OCI-LY3 (cell line): ENCODE measurements around the gene TMEM255B.

Experiments
- H2AFZ ChIP-seq: fragments of 200-600, 300-600 bp; shearing (Covaris generic); 2 replicates; pipeline ENCODE4 v1.6.0; 2014; ENCODE audit warnings: antibody characterized with exemption, low read depth, low read length
- H3K27ac ChIP-seq: fragments of 200-600, 300-600 bp; sonication (generic); 2 replicates; pipeline ENCODE4 v1.5.1; 2014; ENCODE audit warnings: mild to moderate bottlenecking, low read length, moderate library complexity, mixed read lengths
- H3K27me3 ChIP-seq: fragments of 200-600, 300-600 bp; sonication (generic); 2 replicates; pipeline ENCODE4 v1.6.1; 2014; ENCODE audit warnings: low read depth, low read length, mixed read lengths
- H3K36me3 ChIP-seq: fragments of 200-600, 300-600 bp; sonication (generic); replicated peaks from 2 replicates; pipeline ENCODE3; 2014; ENCODE audit warnings: low read depth, low read length, mixed read lengths
- H3K4me1 ChIP-seq: fragments of 300-600, 200-600 bp; sonication (generic); 2 replicates; pipeline ENCODE4 v1.6.1; 2014; ENCODE audit warnings: low read length, mixed read lengths
- H3K4me2 ChIP-seq: fragments of 200-600, 300-600 bp; sonication (generic); 2 replicates; pipeline ENCODE4 v1.6.1; 2014; ENCODE audit warnings: low read length, mixed read lengths
- H3K4me3 ChIP-seq: fragments of 300-600, 200-600 bp; sonication (generic); 2 replicates; pipeline ENCODE4 v1.5.1; 2014; ENCODE audit warnings: antibody characterized with exemption, mild to moderate bottlenecking, low read length, moderate library complexity
- H3K79me2 ChIP-seq: fragments of 300-600, 200-600 bp; shearing (Covaris generic); 2 replicates; pipeline ENCODE4 v1.6.1; 2014; ENCODE audit warnings: mild to moderate bottlenecking, low read length, mixed read lengths
- H3K9ac ChIP-seq: fragments of 300-600, 200-600 bp; shearing (Covaris generic); 2 replicates; pipeline ENCODE4 v1.6.0; 2014; ENCODE audit warnings: mild to moderate bottlenecking, low read length, moderate library complexity
- H3K9me3 ChIP-seq: fragments of 200-600, 300-600 bp; shearing (Covaris generic); 2 replicates; pipeline ENCODE4 v1.6.1; 2014; ENCODE audit warnings: low read length, mixed read lengths; ENCODE audit not compliant: insufficient read depth
- H4K20me1 ChIP-seq: fragments of 200-600, 300-600 bp; sonication (generic); 2 replicates; pipeline ENCODE4 v1.6.1; 2016; ENCODE audit warnings: low read length, mixed read lengths; ENCODE audit not compliant: insufficient read depth
- EZH2phosphoT487 ChIP-seq: fragments of 200-600 bp; shearing (Covaris generic); IDR thresholded peaks from 2 replicates; pipeline ENCODE4 v1.6.1; 2018; ENCODE audit warnings: antibody characterized with exemption, mixed run types, low read depth
- TF ChIP-seq, protein P1 (sequence below): fragments of 200-600, 300-600 bp; sonication (generic); IDR thresholded peaks from 2 replicates; pipeline ENCODE4 v1.5.1; 2014; ENCODE audit warnings: antibody characterized with exemption, low read length, low read depth

The TMEM255B gene

DNA sequence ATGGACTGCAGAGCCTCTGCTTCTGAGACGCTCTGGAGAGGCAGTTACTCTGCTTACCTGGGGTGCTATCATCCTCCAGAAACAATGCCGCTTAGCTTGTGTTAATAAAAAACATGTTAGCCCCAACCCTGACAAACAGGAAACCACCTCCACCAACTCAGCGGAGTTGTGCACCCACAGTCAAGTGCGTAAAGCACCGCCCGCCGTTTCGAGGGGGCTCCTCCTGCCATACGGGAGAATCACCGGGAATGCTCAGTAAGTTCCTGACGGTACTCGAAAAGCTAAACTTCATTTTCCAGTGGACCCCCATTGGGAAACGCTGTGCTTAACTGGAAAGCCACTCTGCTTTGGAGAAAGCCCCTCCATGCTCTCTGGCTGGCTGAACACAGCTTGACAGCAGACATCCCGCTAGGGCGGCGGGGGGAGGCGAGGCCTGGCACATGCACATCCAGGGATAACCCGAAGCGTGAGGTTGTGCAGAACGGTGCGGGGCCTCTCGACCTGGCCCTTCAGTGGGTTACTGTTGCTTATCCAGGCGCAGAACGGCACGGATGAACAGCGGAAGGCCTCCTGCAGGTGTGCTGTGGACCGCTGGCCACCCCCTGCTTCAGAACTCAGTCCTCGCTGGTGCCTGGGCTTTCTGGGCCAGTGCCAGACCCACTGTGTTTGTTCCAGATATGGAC is 87.8 kb downstream of the TMEM255B start:
- Histone ChIP-seq H3K4me3 (no peak overlapping the region), H3K4me2 (no peak overlapping the region), H4K20me1 (no peaks in the 10 kb centered on the region), H3K79me2 (no peaks in the 10 kb centered on the region), H3K27ac (no peak overlapping the region), H3K9ac (no peak overlapping the region), H3K27me3 (peaks cover 12% of the 10 kb centered on the region; the same call in 1 of the 2 replicates), H3K4me1 (no peaks in the 10 kb centered on the region), H2AFZ (no peak overlapping the region), H3K9me3 (no peaks in the 10 kb centered on the region), H3K36me3 (no peaks in the 10 kb centered on the region)
- TF ChIP-seq, protein P1, sequence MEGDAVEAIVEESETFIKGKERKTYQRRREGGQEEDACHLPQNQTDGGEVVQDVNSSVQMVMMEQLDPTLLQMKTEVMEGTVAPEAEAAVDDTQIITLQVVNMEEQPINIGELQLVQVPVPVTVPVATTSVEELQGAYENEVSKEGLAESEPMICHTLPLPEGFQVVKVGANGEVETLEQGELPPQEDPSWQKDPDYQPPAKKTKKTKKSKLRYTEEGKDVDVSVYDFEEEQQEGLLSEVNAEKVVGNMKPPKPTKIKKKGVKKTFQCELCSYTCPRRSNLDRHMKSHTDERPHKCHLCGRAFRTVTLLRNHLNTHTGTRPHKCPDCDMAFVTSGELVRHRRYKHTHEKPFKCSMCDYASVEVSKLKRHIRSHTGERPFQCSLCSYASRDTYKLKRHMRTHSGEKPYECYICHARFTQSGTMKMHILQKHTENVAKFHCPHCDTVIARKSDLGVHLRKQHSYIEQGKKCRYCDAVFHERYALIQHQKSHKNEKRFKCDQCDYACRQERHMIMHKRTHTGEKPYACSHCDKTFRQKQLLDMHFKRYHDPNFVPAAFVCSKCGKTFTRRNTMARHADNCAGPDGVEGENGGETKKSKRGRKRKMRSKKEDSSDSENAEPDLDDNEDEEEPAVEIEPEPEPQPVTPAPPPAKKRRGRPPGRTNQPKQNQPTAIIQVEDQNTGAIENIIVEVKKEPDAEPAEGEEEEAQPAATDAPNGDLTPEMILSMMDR = no peak
- no peak for TF ChIP-seq EZH2phosphoT487

DNA sequence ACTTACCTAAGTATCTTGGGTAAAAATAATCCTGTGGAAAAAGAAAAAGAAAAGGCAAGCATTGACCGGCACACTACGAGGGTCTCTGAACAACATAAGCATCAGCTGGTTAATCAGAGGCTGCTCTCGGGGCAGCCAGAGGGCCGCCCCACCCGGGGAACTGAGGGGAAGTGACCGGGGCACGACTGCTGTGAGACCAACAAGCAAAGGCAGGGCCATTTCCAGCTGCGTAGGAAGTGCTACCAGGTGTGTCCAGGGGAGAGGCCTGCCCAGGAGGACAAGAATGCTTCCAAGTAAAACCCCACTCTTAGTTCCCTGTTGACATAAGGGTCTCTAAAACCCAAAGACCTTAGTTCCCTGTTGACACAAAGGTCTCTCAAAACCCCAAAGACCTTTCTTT is 89.0 kb downstream of the TMEM255B start:
- H3K9ac ChIP-seq = no peak overlapping the region
- no peaks in the 10 kb centered on the region for H3K9me3 ChIP-seq
- no peaks in the 10 kb centered on the region for H3K4me1 ChIP-seq
- H3K27ac ChIP-seq = no peak overlapping the region
- no peaks in the 10 kb centered on the region for H3K79me2 ChIP-seq
- H4K20me1 ChIP-seq = no peaks in the 10 kb centered on the region
- H3K4me2 ChIP-seq = no peak overlapping the region
- H3K4me3 ChIP-seq = no peak overlapping the region
- H3K36me3 ChIP-seq = no peaks in the 10 kb centered on the region
- H3K27me3 ChIP-seq = peaks cover 12% of the 10 kb centered on the region; the same call in 1 of the 2 replicates
- no peak for TF ChIP-seq EZH2phosphoT487
- TF ChIP-seq, protein P1 = no peak
- no peak overlapping the region for H2AFZ ChIP-seq

DNA sequence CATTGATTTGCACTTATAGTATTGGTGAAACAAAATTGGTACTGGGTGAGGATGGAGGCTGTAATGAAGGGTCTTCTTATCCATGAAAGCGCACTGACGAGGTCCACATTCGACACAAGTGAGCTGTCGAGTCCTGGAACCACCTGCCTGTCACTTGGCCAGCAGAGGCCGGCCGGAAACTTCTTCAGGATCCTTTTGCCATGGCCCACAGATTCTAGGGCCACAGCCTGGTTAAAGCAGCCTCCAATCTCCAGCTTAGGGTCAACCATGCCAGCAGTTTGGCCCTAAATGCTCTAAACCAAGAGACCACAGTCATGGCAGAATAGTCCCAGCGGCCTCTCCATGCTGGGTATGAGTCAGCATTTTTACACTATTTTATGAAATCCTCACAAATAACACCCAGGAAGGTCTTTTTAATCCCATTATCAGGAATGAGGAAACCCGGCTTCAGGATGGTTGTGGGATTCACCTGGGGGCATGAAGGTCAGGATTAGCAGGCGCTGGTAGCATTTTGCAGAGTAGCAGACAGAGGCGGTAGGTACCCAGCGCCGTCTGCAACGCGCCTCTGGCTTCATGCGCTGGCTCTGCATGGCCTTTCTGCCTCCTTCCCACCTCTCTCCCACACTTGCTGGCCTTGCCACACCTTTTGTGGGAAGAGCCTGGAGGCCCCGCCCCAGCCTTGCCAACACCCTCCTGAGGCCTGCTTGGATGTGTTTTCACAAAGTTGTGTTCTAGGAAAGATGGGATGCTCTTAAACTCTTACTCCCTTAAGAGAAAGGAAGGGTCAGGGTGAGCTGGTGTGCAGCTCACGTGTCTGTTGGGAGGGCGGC is 89.6 kb downstream of the TMEM255B start:
- H3K27ac ChIP-seq = no peak overlapping the region
- H3K4me1 ChIP-seq = no peaks in the 10 kb centered on the region
- H3K36me3 ChIP-seq = no peaks in the 10 kb centered on the region
- H3K79me2 ChIP-seq = no peaks in the 10 kb centered on the region
- no peak for TF ChIP-seq EZH2phosphoT487
- TF ChIP-seq, protein P1 = no peak
- H3K9me3 ChIP-seq = no peaks in the 10 kb centered on the region
- H3K4me3 ChIP-seq = no peak overlapping the region
- H3K4me2 ChIP-seq = no peak overlapping the region
- H3K9ac ChIP-seq = no peak overlapping the region
- H3K27me3 ChIP-seq = peaks cover 12% of the 10 kb centered on the region; the same call in 1 of the 2 replicates
- no peaks in the 10 kb centered on the region for H4K20me1 ChIP-seq
- H2AFZ ChIP-seq = no peak overlapping the region

DNA sequence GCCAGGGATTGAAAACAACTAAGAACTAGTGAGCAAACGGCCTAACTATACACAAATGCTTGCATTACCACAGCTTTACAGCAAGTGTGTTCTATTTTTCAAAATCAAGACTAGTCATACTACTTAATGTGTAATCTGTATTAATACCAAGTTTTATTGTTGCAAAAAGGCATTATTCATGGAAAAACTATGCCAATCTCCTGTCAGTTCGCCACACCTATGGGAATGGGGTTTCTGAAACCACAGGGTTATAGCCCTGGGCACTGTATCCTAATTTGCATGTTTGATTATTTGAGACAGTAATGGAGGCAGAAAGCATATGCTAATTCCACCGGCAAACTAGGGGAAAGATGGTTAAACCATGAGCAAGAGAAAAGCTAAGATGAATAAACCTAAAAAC is 90.5 kb downstream of the TMEM255B start:
- Histone ChIP-seq H3K27ac (no peak overlapping the region), H3K36me3 (no peaks in the 10 kb centered on the region), H3K9ac (no peak overlapping the region), H3K79me2 (no peaks in the 10 kb centered on the region), H2AFZ (no peak overlapping the region), H3K27me3 (peaks cover 12% of the 10 kb centered on the region; the same call in 1 of the 2 replicates), H4K20me1 (no peaks in the 10 kb centered on the region), H3K4me3 (no peak overlapping the region), H3K4me1 (no peaks in the 10 kb centered on the region), H3K4me2 (no peak overlapping the region), H3K9me3 (no peaks in the 10 kb centered on the region)
- TF ChIP-seq, protein P1 = no peak
- no peak for TF ChIP-seq EZH2phosphoT487
